GM19035 (cell line): ENCODE results near the gene SLC7A10.
"Not testable (repeated sequence)": the region's sequence is repeated elsewhere in the genome, so short reads cannot be mapped to it uniquely, and the experiment has no call there.

Experiments
- ATAC-seq: cut with Tn5 transposase; IDR thresholded peaks from one replicate; pipeline ENCODE4 v1.9.1; 2021; ENCODE audit not compliant: unreplicated experiment

The SLC7A10 gene

GRCh38 chr19:33187183-33187540, 38.5 kb downstream of the SLC7A10 start:
- ATAC-seq, result no peak

GRCh38 chr19:33186431-33187182, 39.0 kb downstream of the SLC7A10 start:
- no peak for ATAC-seq

GRCh38 chr19:33177417-33177979, 48.2 kb downstream of the SLC7A10 start:
- ATAC-seq, result peak; percentile 24

- ATAC-seq, result peak; percentile 77
Observed at GRCh38 chr19:33176670-33177416, 48.8 kb downstream of the SLC7A10 start.

- no peak for ATAC-seq
Observed at GRCh38 chr19:33175886-33176669, 49.6 kb downstream of the SLC7A10 start.

GRCh38 chr19:33175156-33175782, 50.4 kb downstream of the SLC7A10 start:
- ATAC-seq, result no peak

- ATAC-seq, result no peak
Observed at GRCh38 chr19:33174186-33174585, 51.5 kb downstream of the SLC7A10 start.

DNA sequence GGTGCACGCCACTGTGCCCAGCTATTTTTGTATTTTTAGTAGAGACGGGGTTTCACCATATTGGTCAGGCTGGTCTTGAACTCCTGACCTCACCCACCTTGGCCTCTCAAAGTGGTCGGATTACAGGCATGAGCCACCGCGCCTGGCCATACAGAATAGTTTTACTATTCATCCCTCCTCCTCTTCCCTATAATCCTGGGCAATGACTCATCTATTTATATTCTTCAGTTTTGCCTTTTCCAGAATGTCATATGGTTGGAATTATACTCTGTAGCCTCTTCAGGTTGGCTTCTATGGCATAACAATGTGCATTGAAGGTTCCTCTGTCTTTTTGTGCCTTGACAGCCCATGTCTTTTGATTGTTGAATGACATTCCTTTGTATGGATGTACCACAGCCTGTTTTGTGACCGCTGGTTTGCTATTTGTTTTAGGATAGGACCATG, 53.7 kb downstream of the SLC7A10 start:
- no peak for ATAC-seq

GRCh38 chr19:33171222-33171795, 54.3 kb downstream of the SLC7A10 start:
- no peak for ATAC-seq

GRCh38 chr19:33168528-33168927, 57.1 kb downstream of the SLC7A10 start:
- ATAC-seq, result no peak

GRCh38 chr19:33167438-33167837, 58.2 kb downstream of the SLC7A10 start:
- ATAC-seq, result no peak

DNA sequence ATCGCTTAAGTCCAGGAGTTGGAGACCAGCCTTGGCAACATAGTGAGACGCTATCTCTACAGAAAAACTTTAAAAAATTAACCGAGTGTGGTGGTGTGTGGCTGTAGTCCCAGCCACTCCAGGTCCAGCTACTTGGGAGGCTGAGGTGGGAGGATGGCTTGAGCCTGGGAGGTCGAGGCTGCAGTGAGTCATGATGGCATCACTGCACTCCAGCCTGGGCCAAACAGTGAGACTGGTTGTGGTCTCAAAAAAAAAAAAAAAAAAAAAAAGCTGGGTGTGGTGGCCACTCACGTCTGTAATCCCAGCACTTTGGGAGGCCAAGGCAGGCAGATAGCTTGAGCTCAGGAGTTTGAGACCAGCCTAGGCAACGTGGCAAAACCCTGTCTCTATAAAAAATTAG, 59.6 kb downstream of the SLC7A10 start:
- ATAC-seq, result not testable (repeated sequence)

- ATAC-seq, result no peak
Observed at GRCh38 chr19:33163481-33163880, 62.2 kb downstream of the SLC7A10 start.

- ATAC-seq, result no peak
Observed at GRCh38 chr19:33161201-33161600, 64.4 kb downstream of the SLC7A10 start.

GRCh38 chr19:33159893-33160292, 65.8 kb downstream of the SLC7A10 start:
- no peak for ATAC-seq

- ATAC-seq, result no peak
Observed at GRCh38 chr19:33159149-33159548, 66.5 kb downstream of the SLC7A10 start.
